Measurements from ENCODE around the gene RAB35. TPM values are rescaled to one million over a fixed set of nuclear protein-coding genes. Genes with fewer than 3 reads are reported as not detected.

The RAB35 gene
- 22.4 and 27.0 TPM in 2 replicates for total RNA-seq

DNA sequence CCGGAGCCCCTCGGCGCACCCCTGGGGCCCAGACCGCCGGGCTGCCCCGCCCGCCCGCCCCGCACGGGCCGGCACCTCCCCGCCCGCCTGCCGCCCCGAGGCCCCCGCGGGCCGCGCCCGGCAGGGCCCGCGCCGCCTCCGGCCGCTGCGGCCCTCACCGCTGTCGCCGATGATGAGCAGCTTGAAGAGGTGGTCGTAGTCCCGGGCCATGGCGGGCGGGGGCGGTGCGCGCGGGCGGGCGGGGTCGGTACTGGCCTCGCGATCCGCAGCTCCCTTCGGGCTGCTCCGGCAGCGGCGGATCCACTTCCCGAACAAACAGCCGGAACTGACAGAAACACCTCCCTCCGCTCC lies at the start of gene RAB35:
RAB35 (minus strand) TSS at position 313 of the 351 bp plus-strand sequence; CDS start at position 210, 103 bp downstream.

Other genes starting within 250 kb of the RAB35 start
- 1.5 and 1.9 TPM in 2 replicates for gene CIT, start 239.4 kb downstream of the RAB35 start, total RNA-seq
- gene BICDL1, start 127.5 kb downstream of the RAB35 start, total RNA-seq = 6.3 and 9.0 TPM in 2 replicates
- gene GCN1, start 78.0 kb upstream of the RAB35 start, total RNA-seq = 61.8 and 146 TPM in 2 replicates
- 4,560 and 6,015 TPM in 2 replicates for gene RPLP0, start 84.4 kb upstream of the RAB35 start, total RNA-seq
- 34.9 and 42.8 TPM in 2 replicates for gene PXN, start 149.0 kb upstream of the RAB35 start, total RNA-seq
- under 0.01 TPM in 1 of 2 replicates, not detected in the other for gene RNU4-2, start 175.2 kb upstream of the RAB35 start, total RNA-seq
- gene RNU4-1, start 176.5 kb upstream of the RAB35 start, total RNA-seq = under 0.01 TPM in 2 replicates
- gene SIRT4, start 185.6 kb upstream of the RAB35 start, total RNA-seq = 0.96 and 3.2 TPM in 2 replicates
- gene PLA2G1B, start 211.0 kb upstream of the RAB35 start, total RNA-seq = not detected in 2 replicates

Data from tracheal epithelial cell (primary cell).